Upper lobe of right lung (tissue), 1 donor: ENCODE data around the gene CDC42EP4. TPM values are rescaled to one million over a fixed set of nuclear protein-coding genes. Genes with fewer than 3 reads are reported as not detected.
A peak's percentile ranks its signal among the peaks of the same experiment; 100 is the strongest.
"Not testable (repeated sequence)": the region's sequence is repeated elsewhere in the genome, so short reads cannot be mapped to it uniquely, and the experiment has no call there.

Experiments used
- ATAC-seq: fragments of 200-7000 bp; cut with Tn5 transposase; one replicate; pipeline ENCODE4 v1.9.1; 2020; ENCODE audit warnings: mild to moderate bottlenecking, moderate library complexity
- DNase-seq: peaks from one replicate; pipeline ENCODE4 v3.0.0-alpha.2; 2020
- H3K27ac ChIP-seq: fragments of 200-600 bp; one replicate; pipeline ENCODE4 v1.8.0; 2022
- H3K27me3 ChIP-seq: fragments of 200-600 bp; one replicate; pipeline ENCODE4 v1.8.0; 2022; ENCODE audit warnings: mild to moderate bottlenecking
- H3K36me3 ChIP-seq: fragments of 200-600 bp; one replicate; pipeline ENCODE4 v1.8.0; 2022
- H3K4me1 ChIP-seq: fragments of 200-600 bp; one replicate; pipeline ENCODE4 v1.8.0; 2022
- H3K4me3 ChIP-seq: fragments of 200-600 bp; one replicate; pipeline ENCODE4 v1.8.0; 2022; ENCODE audit warnings: mild to moderate bottlenecking
- H3K9me3 ChIP-seq: fragments of 200-600 bp; one replicate; pipeline ENCODE4 v1.8.0; 2022
- CTCF ChIP-seq: fragments of 200-600 bp; IDR thresholded peaks from one replicate; pipeline ENCODE4 v1.8.0; 2022; ENCODE audit warnings: antibody characterized with exemption
- intact Hi-C: fragments of 100-400 bp; cut with DNase I; formaldehyde crosslinking; loops from one replicate; pipeline ENCODE4 v1.11.0; 2022
- total RNA-seq: library from RNA; stranded (reverse); fragmentation: NEBNext Ultra II Directional; extraction: Animal tissue kit (Norgen Biotek cat#: 25700); gene quantifications from one replicate; pipeline ENCODE4 v1.2.1, GENCODE V29; 2021
- donor health status: DM: no; HTN: yes; CAD: no; lungs with severe emphysema.

CDC42EP4 gene
- total RNA-seq, 1 donor from 2014 or later, result 59.0 TPM

DNA sequence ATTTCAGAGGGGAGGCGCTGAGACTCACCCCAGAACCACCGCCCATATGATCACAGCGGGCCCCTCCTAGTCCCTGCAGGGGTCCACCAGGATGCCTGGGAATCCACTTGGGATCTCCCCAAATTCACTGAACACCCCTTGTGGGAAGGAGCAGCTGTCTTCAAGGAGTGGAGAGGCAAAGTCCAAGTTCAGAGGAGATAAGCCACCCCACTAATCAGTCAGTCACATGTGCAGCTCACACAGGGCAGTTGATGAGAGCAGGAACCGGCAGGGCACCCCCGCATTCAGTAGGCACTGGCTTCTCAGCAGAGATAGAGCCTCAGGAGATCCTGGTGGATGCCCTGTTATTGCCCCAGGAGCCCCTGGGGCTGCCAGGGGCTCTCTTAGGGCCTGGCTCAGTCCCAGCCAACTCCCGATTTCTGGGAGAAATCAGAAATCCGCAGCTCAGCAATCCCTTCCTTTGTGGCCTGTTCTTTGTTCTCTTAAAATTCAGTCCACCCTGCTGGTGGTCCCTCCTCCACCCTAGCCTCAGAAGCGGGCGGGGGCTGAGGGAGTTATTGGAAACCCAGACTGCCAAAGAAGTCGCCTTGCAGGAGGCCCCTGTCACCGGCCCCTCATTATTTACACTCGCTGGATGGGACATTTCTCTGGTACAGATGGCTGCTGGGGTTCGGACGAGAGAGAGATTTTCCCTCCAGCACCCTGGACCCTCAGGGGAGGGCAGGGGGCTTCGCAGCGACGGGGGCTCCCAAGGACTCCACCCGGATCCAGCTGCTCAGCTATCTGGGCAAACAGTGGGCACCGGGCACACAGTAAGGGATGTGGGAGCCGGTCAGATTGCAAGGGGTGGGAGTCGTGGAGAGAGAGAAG is 1.8 kb downstream of the CDC42EP4 start:
- DNase-seq (no peak), ATAC-seq (no peak)
- intact Hi-C loops, result no loop called here
- Histone ChIP-seq H3K27me3 (no peaks in the 10 kb centered on the region), H3K4me1 (peaks cover 46% of the 10 kb centered on the region), H3K4me3 (peak overlapping the region; percentile 100), H3K27ac (peak overlapping the region; percentile 97), H3K36me3 (no peaks in the 10 kb centered on the region), H3K9me3 (no peaks in the 10 kb centered on the region)
- TF ChIP-seq CTCF, result no peak

DNA sequence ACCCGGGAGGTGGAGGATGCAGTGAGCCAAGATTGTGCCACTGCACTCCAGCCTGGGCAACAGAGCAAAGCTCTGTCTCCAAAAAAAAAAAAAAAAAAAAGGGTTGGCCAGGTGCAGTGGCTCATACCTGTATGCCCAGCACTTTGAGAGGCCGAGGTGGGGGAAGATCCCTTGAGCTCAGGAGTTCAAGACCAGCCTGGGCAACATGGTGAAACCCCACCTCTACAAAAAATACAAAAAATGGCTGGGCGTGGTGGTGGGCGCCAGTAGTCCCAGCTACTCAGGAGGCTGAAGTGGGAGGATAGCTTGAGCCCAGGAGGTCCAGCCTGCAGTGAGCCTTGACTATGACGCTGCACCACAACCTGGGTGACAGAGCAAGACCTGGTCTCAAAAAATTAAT is 2.8 kb downstream of the CDC42EP4 start:
- H3K4me1 ChIP-seq, result peaks cover 56% of the 10 kb centered on the region
- intact Hi-C loops, H3K9me3 ChIP-seq, DNase-seq, ATAC-seq, H3K27me3 ChIP-seq, H3K36me3 ChIP-seq: not testable (repeated sequence)
- peak overlapping the region; percentile 97 for H3K27ac ChIP-seq
- H3K4me3 ChIP-seq, result peak overlapping the region; percentile 100

DNA sequence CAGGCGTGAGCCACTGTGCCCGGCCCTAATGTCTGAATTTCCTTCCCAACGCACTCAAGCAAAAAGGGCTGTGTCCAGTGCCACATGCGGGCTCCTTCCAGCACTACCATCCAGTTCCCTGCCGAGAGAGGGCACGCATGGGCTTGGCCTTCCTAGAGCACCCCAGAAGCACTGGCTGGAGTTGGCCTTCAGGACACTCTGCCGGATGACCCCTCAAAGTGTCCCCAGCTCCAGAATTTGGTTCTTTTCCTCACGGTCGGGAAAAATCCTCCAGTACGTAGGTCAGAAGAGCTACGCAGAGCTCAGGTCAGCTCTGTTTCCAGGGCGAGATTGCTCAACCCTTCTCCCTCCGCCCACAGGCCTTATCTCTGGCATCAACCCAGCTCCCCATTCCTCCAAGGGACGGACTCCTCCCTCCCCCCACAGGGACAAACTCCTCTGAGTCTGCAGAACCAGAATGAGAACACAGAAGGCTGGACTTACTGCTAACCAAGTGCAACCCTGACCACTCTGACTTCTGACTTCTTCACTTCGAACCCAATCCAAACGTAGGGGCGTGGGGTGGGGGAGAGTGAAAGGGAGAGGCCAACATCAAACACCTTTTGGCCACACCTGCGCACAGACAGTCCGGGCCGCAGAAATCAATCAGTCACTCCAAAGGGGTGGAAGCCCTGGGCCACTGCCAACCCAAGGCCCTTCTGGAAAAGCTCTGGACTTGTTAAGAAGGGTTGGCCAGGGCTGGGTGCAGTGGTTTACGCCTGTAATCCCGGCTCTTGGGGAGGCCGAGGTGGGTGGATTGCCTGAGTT is 3.6 kb downstream of the CDC42EP4 start:
- intact Hi-C loops, result no loop called here
- no peaks in the 10 kb centered on the region for H3K27me3 ChIP-seq
- peak overlapping the region; percentile 97 for H3K27ac ChIP-seq
- peak; percentile 49 for ATAC-seq
- H3K4me1 ChIP-seq, result peaks cover 62% of the 10 kb centered on the region
- DNase-seq, result peak; percentile 94
- no peaks in the 10 kb centered on the region for H3K9me3 ChIP-seq
- H3K36me3 ChIP-seq, result no peaks in the 10 kb centered on the region
- TF ChIP-seq CTCF, result no peak
- H3K4me3 ChIP-seq, result peak overlapping the region; percentile 100

DNA sequence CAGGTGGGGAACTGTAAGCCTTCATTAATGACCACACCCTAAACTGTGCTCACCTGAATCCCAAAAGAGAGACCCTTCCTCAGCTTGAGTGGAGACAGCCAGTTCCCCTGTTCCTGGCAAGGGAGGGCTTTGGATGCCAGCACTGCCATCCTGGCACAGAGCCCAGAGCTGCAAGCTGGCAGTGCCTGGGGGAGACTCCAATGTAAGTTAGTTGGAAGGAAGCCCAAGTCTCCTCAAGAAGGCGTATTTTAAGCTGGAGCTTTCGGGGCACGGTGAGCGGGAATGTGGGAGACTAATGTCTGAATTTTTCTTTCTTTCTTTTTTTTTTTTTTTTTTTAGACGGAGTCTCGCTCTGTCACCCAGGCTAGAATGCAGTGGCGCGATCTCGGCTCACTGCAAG is 4.7 kb downstream of the CDC42EP4 start:
- intact Hi-C loops, result no loop called here
- ATAC-seq (no peak), DNase-seq (peak; percentile 75)
- TF ChIP-seq CTCF, result no peak
- Histone ChIP-seq H3K4me1 (peaks cover 58% of the 10 kb centered on the region), H3K36me3 (no peaks in the 10 kb centered on the region), H3K27ac (peak overlapping the region; percentile 97), H3K9me3 (no peaks in the 10 kb centered on the region), H3K27me3 (no peaks in the 10 kb centered on the region), H3K4me3 (no peak overlapping the region)

GRCh38 chr17:73305845-73306836 is 5.7 kb downstream of the CDC42EP4 start:
- peak overlapping the region; percentile 97 for H3K27ac ChIP-seq
- H3K27me3 ChIP-seq, result no peaks in the 10 kb centered on the region
- H3K36me3 ChIP-seq, result no peaks in the 10 kb centered on the region
- TF ChIP-seq CTCF, result no peak
- peaks cover 63% of the 10 kb centered on the region for H3K4me1 ChIP-seq
- H3K9me3 ChIP-seq, result no peaks in the 10 kb centered on the region
- DNase-seq, result no peak
- H3K4me3 ChIP-seq, result peak overlapping the region; percentile 39
- no peak for ATAC-seq
- intact Hi-C loops, result no loop called here
